GOT3 (cell line): ENCODE measurements around the gene UBN2.
"Not testable (repeated sequence)": the region's sequence is repeated elsewhere in the genome, so short reads cannot be mapped to it uniquely, and the experiment has no call there.

Experiments used
- DNase-seq: peaks from one replicate; lab custom pipeline; 2025; ENCODE audit warnings: mixed read lengths; lab: John Stamatoyannopoulos, UW

Gene UBN2

GRCh38 chr7:139299296-139299695 is 68.3 kb downstream of the UBN2 start:
- no peak for DNase-seq

- no peak for DNase-seq
These were observed 69.4 kb downstream of the UBN2 start for GRCh38 chr7:139300390-139300789.

GRCh38 chr7:139304517-139304916 is 73.5 kb downstream of the UBN2 start:
- no peak for DNase-seq

- DNase-seq, result no peak
These were observed 87.0 kb downstream of the UBN2 start for GRCh38 chr7:139317939-139318505.

GRCh38 chr7:139321071-139321745 is 90.2 kb downstream of the UBN2 start:
- DNase-seq, result no peak

GRCh38 chr7:139324709-139325108 is 93.7 kb downstream of the UBN2 start:
- not testable (repeated sequence) for DNase-seq

GRCh38 chr7:139328375-139328774 is 97.3 kb downstream of the UBN2 start:
- no peak for DNase-seq

GRCh38 chr7:139329119-139329518 is 98.1 kb downstream of the UBN2 start:
- DNase-seq, result no peak

GRCh38 chr7:139330333-139331030 is 99.4 kb downstream of the UBN2 start:
- DNase-seq, result no peak

- no peak for DNase-seq
These were observed 101.8 kb downstream of the UBN2 start for GRCh38 chr7:139332697-139333359.

- not testable (repeated sequence) for DNase-seq
These were observed 102.4 kb downstream of the UBN2 start for GRCh38 chr7:139333443-139333842.

- no peak for DNase-seq
These were observed 103.5 kb downstream of the UBN2 start for GRCh38 chr7:139334399-139335150.

- DNase-seq, result no peak
These were observed 108.0 kb downstream of the UBN2 start for GRCh38 chr7:139339025-139339424.

GRCh38 chr7:139339698-139340036 is 108.6 kb downstream of the UBN2 start:
- DNase-seq, result no peak

- peak; percentile 95 for DNase-seq
These were observed 109.2 kb downstream of the UBN2 start for GRCh38 chr7:139340037-139340807.

GRCh38 chr7:139340808-139341057 is 109.7 kb downstream of the UBN2 start:
- DNase-seq, result no peak

- DNase-seq, result peak; percentile 86
These were observed 110.2 kb downstream of the UBN2 start, which contains the start of gene FMC1 for GRCh38 chr7:139341058-139341775. Gene FMC1, plus strand, starts transcription at chr7:139341337. Its CDS starts 48 bp downstream, at chr7:139341385.

- DNase-seq, result no peak
These were observed 110.8 kb downstream of the UBN2 start for GRCh38 chr7:139341776-139342226.

GRCh38 chr7:139345042-139345441 is 114.0 kb downstream of the UBN2 start:
- no peak for DNase-seq

- no peak for DNase-seq
These were observed 120.0 kb downstream of the UBN2 start for GRCh38 chr7:139351027-139351426.

- no peak for DNase-seq
These were observed 123.7 kb downstream of the UBN2 start for GRCh38 chr7:139354729-139355128.
